ENCODE measurements around the gene GANAB.
"Not testable (repeated sequence)": the region's sequence is repeated elsewhere in the genome, so short reads cannot be mapped to it uniquely, and the experiment has no call there.

The GANAB gene

GRCh38 chr11:62645946-62646824 is at the start of gene GANAB:
TSS of gene GANAB (minus strand) at chr11:62646613. CDS start at chr11:62646599, 14 bp downstream.
- DNase-seq (ENCODE audit: low read depth), result peak; percentile 99

GRCh38 chr11:62694455-62695167 is 48.2 kb upstream of the GANAB start:
- peak; percentile 96 for TF ChIP-seq CTCF (IDR thresholded peaks at IDR 0.05; ENCODE audit: low read depth, low read length)
- no peak for TF ChIP-seq MAX (IDR thresholded peaks at IDR 0.05; ENCODE audit: low read depth, low read length)
- DNase-seq (ENCODE audit: low read depth), result peak; percentile 85
- no peak overlapping the region for H3K4me3 ChIP-seq (ENCODE audit: low read depth, low read length)

More at GRCh38 chr11:62645946-62646824, at the start of gene GANAB:
- peak; percentile 68; the same call in 1 of the 2 replicates for TF ChIP-seq MYC (IDR thresholded peaks at IDR 0.05; ENCODE audit: low read depth, low read length)
- TF ChIP-seq CTCF (IDR thresholded peaks at IDR 0.05; ENCODE audit: low read depth, low read length), result no peak
- TF ChIP-seq POLR2A (IDR thresholded peaks at IDR 0.05; ENCODE audit: extremely low read depth, insufficient read length), result peak; percentile 94
- peak; percentile 62 for TF ChIP-seq MAX (IDR thresholded peaks at IDR 0.05; ENCODE audit: low read depth, low read length)
- peak within 1 kb of the TSS; percentile 96 for H3K4me3 ChIP-seq (ENCODE audit: low read depth, low read length)

- not testable (repeated sequence) for DNase-seq (ENCODE audit: low read depth); H3K4me3 ChIP-seq (ENCODE audit: low read depth, low read length)
These were observed 47.2 kb upstream of the GANAB start for GRCh38 chr11:62693624-62694023.

- no peak for DNase-seq (ENCODE audit: low read depth)
- H3K4me3 ChIP-seq (ENCODE audit: low read depth, low read length), result no peak within 1 kb of the TSS
- TF ChIP-seq POLR2A (IDR thresholded peaks at IDR 0.05; ENCODE audit: extremely low read depth, insufficient read length) (no peak), MYC (IDR thresholded peaks at IDR 0.05; ENCODE audit: low read depth, low read length) (no peak), CTCF (IDR thresholded peaks at IDR 0.05; ENCODE audit: low read depth, low read length) (no peak), MAX (IDR thresholded peaks at IDR 0.05; ENCODE audit: low read depth, low read length) (no peak)
These were observed 43.2 kb upstream of the GANAB start, which contains the start of gene LRRN4CL for GRCh38 chr11:62689421-62690183. TSS of gene LRRN4CL (minus strand) at chr11:62689530. CDS start at chr11:62688508, 1,022 bp downstream.

- no peak for TF ChIP-seq MYC (IDR thresholded peaks at IDR 0.05; ENCODE audit: low read depth, low read length)
- no peak for TF ChIP-seq MAX (IDR thresholded peaks at IDR 0.05; ENCODE audit: low read depth, low read length)
- no peak for TF ChIP-seq POLR2A (IDR thresholded peaks at IDR 0.05; ENCODE audit: extremely low read depth, insufficient read length)
- TF ChIP-seq CTCF (IDR thresholded peaks at IDR 0.05; ENCODE audit: low read depth, low read length), result no peak
- DNase-seq (ENCODE audit: low read depth), result peak; percentile 1
- H3K4me3 ChIP-seq (ENCODE audit: low read depth, low read length), result no peak overlapping the region
These were observed 42.1 kb upstream of the GANAB start for GRCh38 chr11:62688491-62688890.
